Choroid plexus epithelial cell (primary cell): ENCODE data around the gene BRI3.

Experiments used
- DNase-seq: peaks from one replicate; pipeline ENCODE4 v3.0.0-alpha.2; 2010; ENCODE audit warnings: low read depth
- H3K4me3 ChIP-seq: 2 replicates; pipeline ENCODE4 v1.5.1; 2011; ENCODE audit warnings: low read depth, mild to moderate bottlenecking, control low read depth, low read length, moderate library complexity
- TF ChIP-seq, protein P1 (sequence below): conservative IDR thresholded peaks from 2 replicates; pipeline ENCODE4 v1.5.1; 2011; ENCODE audit warnings: low read depth, mild to moderate bottlenecking, control low read depth, inconsistent platforms, low read length, moderate library complexity

The BRI3 gene

DNA sequence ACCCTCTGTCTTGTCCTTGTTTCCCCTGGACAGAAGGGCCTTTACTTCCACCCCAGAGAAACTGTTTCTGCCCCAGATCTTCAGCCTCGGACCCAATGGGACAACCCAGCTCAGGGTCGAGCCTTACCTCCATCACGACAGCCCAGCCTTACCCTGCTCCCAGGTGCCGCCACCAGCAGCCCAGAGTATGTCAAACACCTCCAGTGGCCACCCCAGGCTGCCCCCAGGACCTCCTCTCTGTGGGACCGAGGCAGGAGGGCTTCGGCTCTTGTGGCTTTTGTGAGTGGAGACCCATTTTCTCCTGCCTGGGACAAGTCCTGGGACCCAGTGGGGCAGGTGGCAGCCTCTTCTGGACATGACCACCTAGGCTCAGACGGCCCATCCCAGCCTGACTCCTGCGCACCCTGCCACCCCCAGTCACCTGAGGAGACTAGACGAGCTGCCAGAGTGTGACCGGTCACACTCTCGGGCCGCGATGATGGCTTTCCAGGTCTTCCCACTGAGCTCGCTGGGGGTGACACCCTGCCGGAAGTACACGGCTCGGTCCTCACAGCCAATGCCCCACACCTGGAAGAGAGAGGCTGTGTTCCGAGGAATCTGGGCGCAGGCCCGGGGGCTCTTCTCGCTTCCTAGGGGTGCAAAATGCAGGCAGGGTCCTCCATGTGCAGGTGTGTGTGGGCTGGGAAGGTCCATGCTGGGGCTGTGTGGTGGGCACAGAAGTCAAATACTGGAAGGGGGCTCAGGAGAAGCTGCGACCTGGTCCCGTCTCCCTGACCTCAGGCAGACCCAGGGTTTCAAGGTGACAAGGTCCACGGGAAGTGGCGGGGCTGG is 44.9 kb upstream of the BRI3 start:
- no peak overlapping the region for H3K4me3 ChIP-seq
- no peak for DNase-seq
- TF ChIP-seq, protein P1, sequence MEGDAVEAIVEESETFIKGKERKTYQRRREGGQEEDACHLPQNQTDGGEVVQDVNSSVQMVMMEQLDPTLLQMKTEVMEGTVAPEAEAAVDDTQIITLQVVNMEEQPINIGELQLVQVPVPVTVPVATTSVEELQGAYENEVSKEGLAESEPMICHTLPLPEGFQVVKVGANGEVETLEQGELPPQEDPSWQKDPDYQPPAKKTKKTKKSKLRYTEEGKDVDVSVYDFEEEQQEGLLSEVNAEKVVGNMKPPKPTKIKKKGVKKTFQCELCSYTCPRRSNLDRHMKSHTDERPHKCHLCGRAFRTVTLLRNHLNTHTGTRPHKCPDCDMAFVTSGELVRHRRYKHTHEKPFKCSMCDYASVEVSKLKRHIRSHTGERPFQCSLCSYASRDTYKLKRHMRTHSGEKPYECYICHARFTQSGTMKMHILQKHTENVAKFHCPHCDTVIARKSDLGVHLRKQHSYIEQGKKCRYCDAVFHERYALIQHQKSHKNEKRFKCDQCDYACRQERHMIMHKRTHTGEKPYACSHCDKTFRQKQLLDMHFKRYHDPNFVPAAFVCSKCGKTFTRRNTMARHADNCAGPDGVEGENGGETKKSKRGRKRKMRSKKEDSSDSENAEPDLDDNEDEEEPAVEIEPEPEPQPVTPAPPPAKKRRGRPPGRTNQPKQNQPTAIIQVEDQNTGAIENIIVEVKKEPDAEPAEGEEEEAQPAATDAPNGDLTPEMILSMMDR = no peak

DNA sequence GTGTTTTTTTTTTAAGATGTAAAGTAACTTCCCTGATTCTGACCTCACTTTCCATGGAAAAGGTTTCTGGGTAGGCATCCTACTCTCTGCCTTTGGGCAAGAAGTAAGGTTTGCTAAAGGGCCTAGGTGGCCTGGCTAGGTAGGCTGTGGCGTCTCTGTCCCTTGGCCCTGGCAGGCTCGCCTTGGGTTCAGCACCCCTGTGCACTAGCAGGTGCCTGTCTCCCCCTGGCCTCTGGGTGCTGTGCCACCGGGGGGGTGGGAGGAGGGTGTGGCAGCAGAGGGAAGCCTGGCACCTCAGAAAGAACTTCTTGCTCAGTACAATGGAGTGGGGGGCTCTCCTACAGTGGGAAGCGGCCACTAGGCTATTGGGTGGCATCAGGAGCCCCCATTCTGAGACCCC is 43.4 kb upstream of the BRI3 start:
- DNase-seq = no peak
- TF ChIP-seq, protein P1 = no peak
- H3K4me3 ChIP-seq = no peak overlapping the region

DNA sequence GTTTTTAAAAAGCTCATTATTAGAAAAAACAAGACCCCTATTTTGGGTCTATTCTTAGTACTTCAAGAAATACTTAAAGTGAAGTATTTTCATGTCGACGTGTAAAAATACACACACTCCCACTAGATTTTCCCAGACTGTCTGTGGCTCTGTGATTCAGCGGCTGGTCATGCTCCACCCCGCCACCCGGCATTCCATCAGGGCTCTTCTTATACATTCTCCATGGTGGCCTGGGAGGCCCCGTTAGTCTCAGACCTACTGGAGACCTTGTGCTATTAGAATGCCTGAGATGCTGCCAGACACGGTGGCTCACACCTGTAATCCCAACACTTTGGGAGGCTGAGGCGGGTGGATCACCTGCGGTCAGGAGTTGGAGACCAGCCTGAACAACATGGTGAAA is 42.5 kb upstream of the BRI3 start:
- TF ChIP-seq, protein P1 = no peak
- H3K4me3 ChIP-seq = no peak overlapping the region
- peak; percentile 12 for DNase-seq

DNA sequence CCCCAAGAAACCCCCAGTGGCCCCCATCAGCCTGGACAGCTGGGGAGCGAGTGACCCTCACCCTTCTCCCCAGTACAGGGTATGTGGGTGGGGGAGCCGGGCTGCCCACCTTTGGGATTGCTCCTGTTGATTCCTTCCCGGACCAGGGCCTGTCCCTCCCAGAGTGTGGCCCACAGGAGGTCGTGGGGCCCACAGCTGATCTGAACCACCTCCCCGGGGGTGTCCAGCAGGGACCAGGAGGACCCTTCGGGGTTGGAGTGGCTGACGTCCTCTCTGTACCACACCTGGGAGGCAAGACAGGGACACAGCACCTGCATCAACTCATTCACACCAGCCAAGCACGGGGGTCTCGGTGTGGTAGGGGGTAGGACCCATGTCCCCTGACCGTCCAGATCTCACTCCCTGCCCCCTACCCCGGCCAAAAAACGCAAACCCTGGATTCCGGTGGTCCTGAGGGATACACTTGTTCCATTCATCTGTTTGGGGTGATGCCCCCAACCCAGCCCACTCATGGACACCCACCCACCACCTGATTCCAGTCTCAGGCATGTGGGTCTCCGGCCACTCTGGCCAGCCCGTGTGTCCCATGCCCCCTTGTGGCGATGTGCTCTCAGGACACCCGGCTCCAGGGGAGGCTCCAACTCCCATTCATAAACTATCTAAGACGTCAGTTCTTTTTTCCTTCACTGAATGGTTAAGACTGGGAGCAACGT is 40.4 kb upstream of the BRI3 start:
- DNase-seq = peak; percentile 70
- H3K4me3 ChIP-seq = no peak overlapping the region
- TF ChIP-seq, protein P1 = peak; percentile 93

DNA sequence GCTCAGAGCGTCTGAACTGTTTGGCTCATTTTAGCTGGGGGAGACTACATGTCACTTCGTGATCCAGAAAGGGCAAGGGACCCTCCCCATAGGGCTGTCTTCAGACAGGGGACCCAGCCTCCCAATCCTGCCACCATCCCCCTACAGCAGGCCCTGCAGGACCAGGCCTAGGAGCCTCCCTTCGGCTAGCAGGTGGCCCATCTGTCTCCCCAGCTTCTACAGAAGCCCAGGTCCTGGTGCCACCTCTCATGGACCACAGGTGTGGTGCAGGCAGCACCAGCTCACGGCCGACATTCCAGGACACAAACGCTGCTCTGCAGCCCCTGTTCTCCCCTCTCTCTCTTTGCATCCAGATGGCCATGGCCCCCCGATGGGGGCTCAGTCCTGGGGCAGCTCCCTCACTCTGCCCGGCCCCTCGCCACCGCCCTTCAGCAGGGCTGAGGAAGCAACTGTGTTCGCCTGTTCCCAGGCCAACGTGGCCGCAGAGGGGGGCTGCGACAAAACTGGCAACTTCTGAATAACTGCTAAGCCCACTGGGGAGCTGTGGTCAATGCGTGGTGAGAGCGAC is 39.7 kb upstream of the BRI3 start:
- TF ChIP-seq, protein P1 = no peak
- H3K4me3 ChIP-seq = no peak overlapping the region
- DNase-seq = no peak

DNA sequence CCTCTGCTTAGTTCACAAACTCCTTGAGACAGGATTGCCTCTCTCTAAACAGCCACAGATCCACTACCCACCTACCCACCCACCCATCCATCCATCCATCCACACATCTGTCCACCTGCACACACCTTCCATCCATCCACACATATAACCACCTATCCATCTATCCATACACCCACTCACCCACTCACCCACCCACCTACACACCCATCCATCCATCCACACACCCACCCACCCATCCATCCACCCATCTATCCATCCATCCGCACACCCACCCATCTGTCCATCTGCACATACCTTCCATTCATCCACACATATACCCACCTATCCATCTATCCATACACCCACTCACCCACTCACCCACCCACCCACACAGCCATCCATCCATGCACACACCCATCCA is 39.1 kb upstream of the BRI3 start:
- TF ChIP-seq, protein P1 = no peak
- no peak for DNase-seq
- no peak overlapping the region for H3K4me3 ChIP-seq
